HUES6 (cell line): ENCODE results near the gene ABHD2.

Experiments
- H3K27ac ChIP-seq: 2 replicates; pipeline ENCODE4 v1.7.0; 2013; ENCODE audit warnings: low read depth, mild to moderate bottlenecking, low read length, inconsistent platforms
- H3K27me3 ChIP-seq: 2 replicates; pipeline ENCODE4 v1.6.1; 2013; ENCODE audit warnings: low read length; ENCODE audit not compliant: control insufficient read depth, insufficient read depth
- H3K36me3 ChIP-seq: 2 replicates; pipeline ENCODE4 v1.6.1; 2013; ENCODE audit warnings: low read length; ENCODE audit not compliant: control insufficient read depth, insufficient read depth
- H3K4me1 ChIP-seq: 2 replicates; pipeline ENCODE4 v1.6.1; 2013; ENCODE audit warnings: low read length; ENCODE audit not compliant: control insufficient read depth, insufficient read depth
- H3K4me3 ChIP-seq: 2 replicates; pipeline ENCODE4 v1.5.1; 2013; ENCODE audit warnings: low read depth, low read length
- H3K9ac ChIP-seq: one replicate; pipeline ENCODE4 v1.6.1; 2013; ENCODE audit warnings: mild to moderate bottlenecking, low read length
- H3K9me3 ChIP-seq: 2 replicates; pipeline ENCODE4 v1.6.1; 2013; ENCODE audit warnings: low read depth, low read length; ENCODE audit not compliant: control insufficient read depth, insufficient read depth

ABHD2 gene

GRCh38 chr15:89187301-89187985 lies 99.2 kb downstream of the ABHD2 start:
- H3K27me3 ChIP-seq: no peaks in the 10 kb centered on the region
- H3K9ac ChIP-seq: no peak overlapping the region
- H3K4me1 ChIP-seq: no peaks in the 10 kb centered on the region
- no peak overlapping the region for H3K4me3 ChIP-seq
- H3K36me3 ChIP-seq: peaks cover 10% of the 10 kb centered on the region
- no peak overlapping the region for H3K27ac ChIP-seq
- no peaks in the 10 kb centered on the region for H3K9me3 ChIP-seq

GRCh38 chr15:89187986-89188514 lies 99.8 kb downstream of the ABHD2 start:
- Histone ChIP-seq H3K9ac (no peak overlapping the region), H3K4me1 (no peaks in the 10 kb centered on the region), H3K4me3 (no peak overlapping the region), H3K36me3 (peaks cover 12% of the 10 kb centered on the region), H3K27ac (no peak overlapping the region), H3K27me3 (no peaks in the 10 kb centered on the region), H3K9me3 (no peaks in the 10 kb centered on the region)

DNA sequence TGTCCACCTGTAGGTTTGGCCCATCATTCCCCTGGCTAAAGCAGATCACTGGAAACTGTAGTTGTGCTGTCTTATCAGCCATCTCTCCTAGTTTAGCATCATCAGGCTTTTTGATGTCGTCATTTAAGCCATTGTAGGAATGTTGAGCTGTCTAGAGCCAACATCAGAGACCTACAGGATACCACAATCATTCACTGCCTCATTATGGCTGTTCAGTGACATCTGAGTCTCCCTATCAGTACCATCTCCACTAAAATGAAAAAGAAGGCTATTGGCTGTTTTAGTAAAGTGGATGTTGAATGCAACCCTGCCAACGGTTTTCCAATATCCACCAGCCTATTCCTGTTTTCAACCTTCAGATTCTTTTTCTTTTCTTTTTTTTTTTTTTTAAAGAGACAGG lies 103.9 kb downstream of the ABHD2 start:
- Histone ChIP-seq H3K4me1 (peaks cover 9% of the 10 kb centered on the region; the same call in 1 of the 2 replicates), H3K9ac (no peak overlapping the region), H3K9me3 (no peaks in the 10 kb centered on the region), H3K4me3 (no peak overlapping the region), H3K27me3 (no peaks in the 10 kb centered on the region), H3K27ac (no peak overlapping the region), H3K36me3 (peaks cover 15% of the 10 kb centered on the region)

GRCh38 chr15:89192766-89193165 lies 104.5 kb downstream of the ABHD2 start:
- Histone ChIP-seq H3K4me1 (peaks cover 15% of the 10 kb centered on the region), H3K9ac (no peak overlapping the region), H3K36me3 (peaks cover 15% of the 10 kb centered on the region), H3K4me3 (no peak overlapping the region), H3K27ac (no peak overlapping the region), H3K27me3 (no peaks in the 10 kb centered on the region), H3K9me3 (no peaks in the 10 kb centered on the region)

DNA sequence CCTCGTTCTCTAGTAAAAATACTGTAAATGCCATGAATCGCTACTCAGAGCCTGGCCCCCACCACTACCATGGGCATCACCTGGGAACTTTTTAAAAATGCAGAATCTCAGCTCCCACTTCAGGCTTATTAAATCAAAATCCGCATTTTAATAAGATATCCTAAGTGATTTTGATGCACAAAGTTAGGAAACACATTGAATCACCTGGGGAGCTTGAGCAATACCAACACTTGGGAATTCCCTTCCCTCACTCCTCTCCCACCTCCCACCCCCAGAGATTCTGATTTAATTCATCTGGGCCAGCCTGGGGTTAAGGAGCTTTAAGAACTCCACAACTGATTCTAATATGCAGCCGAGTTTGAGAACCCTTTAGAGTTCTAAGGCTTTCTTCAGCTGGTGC lies 106.4 kb downstream of the ABHD2 start:
- Histone ChIP-seq H3K9me3 (no peaks in the 10 kb centered on the region), H3K4me1 (peaks cover 34% of the 10 kb centered on the region), H3K9ac (no peak overlapping the region), H3K27me3 (no peaks in the 10 kb centered on the region), H3K4me3 (no peak overlapping the region), H3K36me3 (peaks cover 12% of the 10 kb centered on the region), H3K27ac (no peak overlapping the region)

- H3K9ac ChIP-seq: no peak overlapping the region
- no peaks in the 10 kb centered on the region for H3K9me3 ChIP-seq
- peaks cover 37% of the 10 kb centered on the region for H3K4me1 ChIP-seq
- peaks cover 7% of the 10 kb centered on the region for H3K36me3 ChIP-seq
- H3K4me3 ChIP-seq: no peak overlapping the region
- no peak overlapping the region for H3K27ac ChIP-seq
- H3K27me3 ChIP-seq: no peaks in the 10 kb centered on the region
These were observed 107.6 kb downstream of the ABHD2 start for GRCh38 chr15:89195836-89196235.

GRCh38 chr15:89196241-89196640 lies 108.0 kb downstream of the ABHD2 start:
- H3K36me3 ChIP-seq: peaks cover 4% of the 10 kb centered on the region; the same call in 1 of the 2 replicates
- no peaks in the 10 kb centered on the region for H3K9me3 ChIP-seq
- peaks cover 37% of the 10 kb centered on the region for H3K4me1 ChIP-seq
- H3K4me3 ChIP-seq: no peak overlapping the region
- no peak overlapping the region for H3K9ac ChIP-seq
- no peak overlapping the region for H3K27ac ChIP-seq
- H3K27me3 ChIP-seq: no peaks in the 10 kb centered on the region

DNA sequence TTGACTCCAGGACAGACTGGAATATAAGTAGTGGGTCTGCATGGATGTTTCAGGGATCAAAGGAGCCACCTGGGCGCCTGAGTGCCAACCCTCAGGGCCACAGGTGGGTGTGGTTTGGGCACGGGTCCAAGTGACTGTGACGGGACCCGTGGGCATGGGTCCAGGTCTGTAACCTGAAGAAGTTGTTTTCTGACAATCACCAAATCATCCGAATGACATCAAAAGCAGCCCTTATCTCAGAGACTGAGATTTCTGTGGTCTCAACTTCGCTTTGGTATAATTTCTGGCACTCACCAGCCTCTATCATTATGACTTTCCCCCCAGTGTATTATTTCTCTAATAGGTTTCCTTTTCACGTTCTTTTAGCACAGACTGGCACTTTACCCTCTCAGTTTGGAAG lies 108.7 kb downstream of the ABHD2 start:
- Histone ChIP-seq H3K27me3 (no peaks in the 10 kb centered on the region), H3K4me1 (peaks cover 37% of the 10 kb centered on the region), H3K27ac (no peak overlapping the region), H3K9ac (no peak overlapping the region), H3K36me3 (peaks cover 4% of the 10 kb centered on the region; the same call in 1 of the 2 replicates), H3K9me3 (no peaks in the 10 kb centered on the region), H3K4me3 (no peak overlapping the region)

GRCh38 chr15:89197503-89197971 lies 109.3 kb downstream of the ABHD2 start:
- H3K9ac ChIP-seq: no peak overlapping the region

GRCh38 chr15:89198196-89198595 lies 109.9 kb downstream of the ABHD2 start:
- Histone ChIP-seq H3K36me3 (peaks cover under 1% of the 10 kb centered on the region; the same call in 1 of the 2 replicates), H3K4me1 (peaks cover 37% of the 10 kb centered on the region), H3K27ac (no peak overlapping the region), H3K9me3 (no peaks in the 10 kb centered on the region), H3K4me3 (no peak overlapping the region), H3K9ac (no peak overlapping the region), H3K27me3 (no peaks in the 10 kb centered on the region)

More at GRCh38 chr15:89197503-89197971, 109.3 kb downstream of the ABHD2 start:
- Histone ChIP-seq H3K27ac (peak overlapping the region; percentile 16; the same call in 1 of the 2 replicates), H3K4me1 (peaks cover 37% of the 10 kb centered on the region), H3K9me3 (no peaks in the 10 kb centered on the region), H3K36me3 (peaks cover 4% of the 10 kb centered on the region; the same call in 1 of the 2 replicates), H3K4me3 (peak overlapping the region; percentile 9; the same call in 1 of the 2 replicates), H3K27me3 (no peaks in the 10 kb centered on the region)

DNA sequence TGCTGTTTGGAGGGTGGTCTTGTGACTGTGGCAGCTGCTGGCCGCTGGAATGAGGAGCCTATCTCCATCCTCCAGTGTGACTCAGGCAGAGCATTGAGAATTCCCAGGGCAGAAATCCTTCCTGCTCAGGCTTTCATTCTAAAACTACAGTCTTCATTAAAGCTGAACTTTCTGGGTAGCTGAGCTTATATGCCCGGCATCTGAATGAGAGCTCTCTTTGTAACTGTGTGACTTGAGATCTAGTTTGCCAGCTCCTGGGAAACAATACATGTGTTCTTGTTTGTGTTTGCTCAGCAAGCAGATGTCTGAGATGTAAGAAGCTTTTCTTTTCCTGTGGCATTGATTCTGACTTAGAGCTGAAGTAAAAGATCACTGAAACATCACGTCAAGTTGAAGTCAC lies 110.7 kb downstream of the ABHD2 start:
- Histone ChIP-seq H3K27ac (no peak overlapping the region), H3K27me3 (no peaks in the 10 kb centered on the region), H3K9me3 (no peaks in the 10 kb centered on the region), H3K9ac (no peak overlapping the region), H3K4me3 (no peak overlapping the region), H3K36me3 (no peaks in the 10 kb centered on the region), H3K4me1 (peaks cover 37% of the 10 kb centered on the region)
